GM10266 (cell line): ENCODE measurements around the gene LRP10.

Experiments used
- DNase-seq: peaks from one replicate; pipeline ENCODE4 v3.0.0; 2012; ENCODE audit errors: extremely low spot score
- TF ChIP-seq, protein P1 (sequence below): IDR thresholded peaks from 2 replicates; pipeline ENCODE4 v1.5.1; 2012; ENCODE audit warnings: mild to moderate bottlenecking, low read depth; ENCODE audit not compliant: control insufficient read depth, insufficient read depth; ENCODE audit errors: missing control alignments

The LRP10 gene

GRCh38 chr14:22896356-22896755 lies 24.8 kb downstream of the LRP10 start:
- no peak for DNase-seq
- TF ChIP-seq, protein P1, sequence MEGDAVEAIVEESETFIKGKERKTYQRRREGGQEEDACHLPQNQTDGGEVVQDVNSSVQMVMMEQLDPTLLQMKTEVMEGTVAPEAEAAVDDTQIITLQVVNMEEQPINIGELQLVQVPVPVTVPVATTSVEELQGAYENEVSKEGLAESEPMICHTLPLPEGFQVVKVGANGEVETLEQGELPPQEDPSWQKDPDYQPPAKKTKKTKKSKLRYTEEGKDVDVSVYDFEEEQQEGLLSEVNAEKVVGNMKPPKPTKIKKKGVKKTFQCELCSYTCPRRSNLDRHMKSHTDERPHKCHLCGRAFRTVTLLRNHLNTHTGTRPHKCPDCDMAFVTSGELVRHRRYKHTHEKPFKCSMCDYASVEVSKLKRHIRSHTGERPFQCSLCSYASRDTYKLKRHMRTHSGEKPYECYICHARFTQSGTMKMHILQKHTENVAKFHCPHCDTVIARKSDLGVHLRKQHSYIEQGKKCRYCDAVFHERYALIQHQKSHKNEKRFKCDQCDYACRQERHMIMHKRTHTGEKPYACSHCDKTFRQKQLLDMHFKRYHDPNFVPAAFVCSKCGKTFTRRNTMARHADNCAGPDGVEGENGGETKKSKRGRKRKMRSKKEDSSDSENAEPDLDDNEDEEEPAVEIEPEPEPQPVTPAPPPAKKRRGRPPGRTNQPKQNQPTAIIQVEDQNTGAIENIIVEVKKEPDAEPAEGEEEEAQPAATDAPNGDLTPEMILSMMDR = no peak

DNA sequence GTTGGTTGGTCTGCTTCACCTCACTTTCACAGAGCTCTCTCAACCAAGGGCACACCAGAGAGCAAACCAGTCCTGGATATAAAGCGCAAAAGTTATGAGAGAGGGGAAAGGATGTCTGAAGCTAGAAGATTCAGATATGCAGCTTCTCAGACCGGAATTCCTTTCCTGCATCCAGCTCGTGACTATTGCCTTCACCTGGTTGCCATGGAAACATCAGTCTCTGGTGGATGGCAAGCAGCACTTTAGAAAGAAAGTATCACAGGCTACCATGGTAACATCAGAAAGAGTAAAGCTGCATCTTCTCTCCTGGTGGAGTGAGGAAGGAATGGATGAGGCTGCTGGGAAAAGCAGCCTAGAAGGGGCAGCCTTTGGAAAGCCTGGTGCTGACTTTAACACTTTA lies 25.2 kb downstream of the LRP10 start:
- TF ChIP-seq, protein P1 = no peak
- no peak for DNase-seq

GRCh38 chr14:22897357-22897756 lies 25.8 kb downstream of the LRP10 start:
- TF ChIP-seq, protein P1 = no peak
- DNase-seq = no peak

DNA sequence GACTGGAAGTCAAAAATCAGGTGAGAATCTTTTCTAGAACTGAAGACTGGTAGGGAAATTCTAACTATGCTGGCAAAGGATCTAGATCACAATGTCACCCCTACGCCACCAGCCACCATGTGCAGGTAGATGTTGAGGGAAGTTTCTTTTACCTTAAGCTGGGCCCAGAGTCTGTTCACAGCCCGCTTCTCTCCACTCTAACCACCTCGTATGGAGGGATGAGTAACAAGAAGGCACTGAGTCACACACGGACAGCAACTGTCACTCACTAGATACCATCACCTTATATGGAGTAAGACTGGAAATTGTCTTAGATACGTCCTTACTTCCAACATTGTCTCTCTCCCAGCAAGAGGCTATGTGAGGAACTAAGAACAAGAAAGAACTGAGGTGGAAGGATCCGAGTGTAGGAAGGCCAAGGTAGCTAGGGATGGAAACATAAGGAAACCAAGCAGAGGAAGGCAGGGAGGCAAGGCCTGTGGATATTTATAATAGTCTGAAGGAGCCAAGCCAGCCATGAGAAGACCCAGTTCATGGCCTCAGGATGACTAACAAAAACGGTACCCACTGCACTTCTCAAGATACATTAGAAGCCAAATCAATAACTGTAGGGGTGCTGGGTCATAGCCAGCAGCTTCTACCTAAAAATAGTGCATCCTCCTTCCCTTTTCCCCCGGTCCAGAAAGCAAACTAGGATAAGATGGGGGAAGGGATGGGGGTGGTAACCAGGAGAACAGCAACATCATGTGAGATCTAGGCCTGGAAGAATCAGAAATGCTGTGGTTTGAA lies 27.0 kb downstream of the LRP10 start:
- TF ChIP-seq, protein P1 = no peak
- no peak for DNase-seq

DNA sequence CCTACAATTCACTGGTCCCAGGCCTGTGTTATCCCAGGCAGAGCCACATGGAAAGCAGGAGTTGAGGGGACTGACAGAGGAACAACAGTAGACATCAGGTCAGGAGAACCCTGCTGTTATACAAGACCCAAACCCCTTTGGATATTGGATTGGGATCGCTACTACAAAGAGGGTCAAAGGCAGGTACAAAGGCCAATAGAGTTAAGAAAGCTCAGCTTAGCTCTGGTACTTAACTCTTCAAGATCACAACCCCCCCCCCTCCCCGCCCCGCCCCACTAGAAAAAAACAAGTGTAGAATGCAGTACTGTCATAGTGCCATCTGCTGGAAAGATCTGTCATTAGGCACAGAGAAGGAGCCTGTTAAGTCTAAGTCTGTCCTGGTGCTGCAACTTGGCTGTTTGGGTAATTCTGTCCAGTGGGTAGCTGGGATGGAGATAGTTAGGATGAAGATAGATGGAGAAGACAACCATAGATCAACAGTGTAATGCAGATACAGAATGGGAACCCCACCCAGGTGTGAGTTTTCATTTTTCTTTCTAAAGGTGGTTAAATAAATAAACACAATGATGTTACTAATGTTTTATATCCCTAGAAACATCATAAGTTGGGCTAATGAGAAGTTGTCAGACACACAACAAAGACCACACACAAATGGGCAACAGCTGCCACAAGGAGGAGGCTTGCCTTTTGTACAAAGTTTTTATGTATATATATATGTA lies 28.7 kb downstream of the LRP10 start:
- TF ChIP-seq, protein P1 = peak; percentile 63
- peak; percentile 58 for DNase-seq

DNA sequence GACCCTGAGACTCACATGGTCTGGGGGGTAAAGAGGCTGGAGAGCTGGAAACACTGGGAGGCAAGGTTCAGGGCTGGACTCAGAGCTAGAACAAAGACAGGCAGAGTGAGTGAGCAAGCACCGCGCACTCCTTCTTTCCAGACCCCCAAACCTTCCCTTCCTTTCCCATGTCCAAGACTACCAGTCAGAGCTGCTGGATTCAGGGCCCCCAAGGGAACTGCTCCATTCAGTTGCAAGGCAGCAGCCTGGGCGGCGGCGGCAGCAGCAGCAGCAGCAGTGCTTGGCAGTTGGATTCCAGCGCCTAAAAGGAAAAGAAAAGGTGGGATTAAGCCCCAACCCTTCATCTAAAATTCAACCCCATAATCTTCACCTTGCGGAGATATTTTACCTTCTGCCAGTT lies 30.3 kb downstream of the LRP10 start:
- DNase-seq = no peak
- TF ChIP-seq, protein P1 = no peak

GRCh38 chr14:22903742-22904087 lies 32.2 kb downstream of the LRP10 start:
- DNase-seq = no peak
- TF ChIP-seq, protein P1 = no peak
